Panc1 (cell line): ENCODE results near the gene IRX4. TPM values are rescaled to one million over a fixed set of nuclear protein-coding genes. Genes with fewer than 3 reads are reported as not detected.

Experiments used
- ATAC-seq: fragments of 200-7000 bp; cut with Tn5 transposase; 2 replicates; pipeline ENCODE4 v1.9.1; 2020; ENCODE audit warnings: mild to moderate bottlenecking, moderate library complexity
- BruUV-seq: library from RNA; stranded (reverse); fragments of 400-500 nt; replicated peaks from 2 replicates; lab custom pipeline; 2021; lab: Mats Ljungman, UMichigan
- CTCF ChIA-PET: fragments of 300-600 bp; sonication (Branson Sonifier 250); formaldehyde crosslinking; loops from one replicate; lab custom pipeline; 2022; ENCODE audit warnings: antibody characterized with exemption; lab: Charles Lee
- POLR2A ChIA-PET: fragments of 300-600 bp; sonication (Branson Sonifier 250); formaldehyde crosslinking; loops from one replicate; lab custom pipeline; 2022; ENCODE audit warnings: antibody characterized with exemption; lab: Charles Lee
- DNase-seq: peaks from one replicate; pipeline ENCODE4 v3.0.0-alpha.2; 2010; ENCODE audit warnings: low read depth, low spot score
- H3K27ac ChIP-seq: 2 replicates; pipeline ENCODE4 v1.5.1; 2011; ENCODE audit warnings: mild to moderate bottlenecking, low read length, inconsistent platforms
- H3K27me3 ChIP-seq: fragments of 200-500 bp; sonication (Bioruptor generic); 2 replicates; pipeline ENCODE4 v1.6.0; 2014; ENCODE audit warnings: low read length, inconsistent platforms; ENCODE audit not compliant: control insufficient read depth, insufficient read depth
- H3K36me3 ChIP-seq: fragments of 200-500 bp; sonication (Bioruptor generic); 2 replicates; pipeline ENCODE4 v1.5.1; 2014; ENCODE audit warnings: inconsistent platforms, mild to moderate bottlenecking, low read length, moderate library complexity; ENCODE audit not compliant: control insufficient read depth, insufficient read depth
- H3K4me1 ChIP-seq: 2 replicates; pipeline ENCODE4 v1.5.1; 2011; ENCODE audit warnings: inconsistent platforms, mild to moderate bottlenecking, low read length, moderate library complexity; ENCODE audit not compliant: control insufficient read depth, insufficient read depth
- H3K4me3 ChIP-seq, 2 experiments: 2 replicates each; pipeline ENCODE4 v1.5.1; 2011 to 2012; ENCODE audit warnings: low read depth in 2 of 2, low read length in 2 of 2, mild to moderate bottlenecking in 2 of 2, inconsistent platforms in 1 of 2, moderate library complexity in 1 of 2
- H3K9me3 ChIP-seq: fragments of 200-500 bp; sonication (Bioruptor generic); 2 replicates; pipeline ENCODE4 v1.5.1; 2014; ENCODE audit warnings: low read depth, mild to moderate bottlenecking, inconsistent platforms, low read length, moderate library complexity; ENCODE audit not compliant: control insufficient read depth, insufficient read depth
- CTCF ChIP-seq: fragments of 450-650 bp; IDR thresholded peaks from 2 replicates; pipeline ENCODE4 v1.5.1; 2017; ENCODE audit warnings: mild to moderate bottlenecking
- POLR2AphosphoS5 ChIP-seq: IDR thresholded peaks from 2 replicates; pipeline ENCODE4 v1.6.1; 2012; ENCODE audit warnings: mild to moderate bottlenecking, low read depth, low read length, moderate library complexity
- REST ChIP-seq, 2 experiments: IDR thresholded peaks; 2 replicates each; pipeline ENCODE4 v1.6.1; 2011 to 2012; ENCODE audit warnings: low read depth in 2 of 2, control low read depth in 1 of 2, low read length in 1 of 2, mild to moderate bottlenecking in 1 of 2, moderate library complexity in 1 of 2; ENCODE audit not compliant: insufficient read depth in 1 of 2
- SIN3A ChIP-seq: IDR thresholded peaks from 2 replicates; pipeline ENCODE4 v1.6.1; 2012; ENCODE audit warnings: low read depth, mild to moderate bottlenecking, low read length, moderate library complexity, borderline replicate concordance; ENCODE audit not compliant: insufficient read depth
- TCF7L2 ChIP-seq: IDR thresholded peaks from 2 replicates; pipeline ENCODE4 v1.6.1; 2011; ENCODE audit warnings: mild to moderate bottlenecking, low read depth, low read length, inconsistent platforms
- in situ Hi-C: cut with HindIII; loops from 2 replicates; pipeline ENCODE4 v1.10.0; 2016; ENCODE audit warnings: low sequenced_read_pairs, low pct_unique_long_range_greater_than_20kb
- intact Hi-C: fragments of 100-400 bp; cut with micrococcal nuclease; formaldehyde crosslinking; loops from one replicate; pipeline ENCODE4 v1.10.0; 2022; ENCODE audit not compliant: unreplicated experiment
- total RNA-seq: library from RNA; stranded (reverse); gene quantifications from one replicate; pipeline ENCODE4 v1.2.1, GENCODE V29; 2021; ENCODE audit not compliant: unreplicated experiment

IRX4 gene
- total RNA-seq, 1 experiment from 2014 or later = 0.18 TPM

GRCh38 chr5:1879292-1880263 is 3.1 kb downstream of the IRX4 start:
- CTCF ChIA-PET = no interaction called here
- Histone ChIP-seq H3K27ac (no peak overlapping the region), H3K27me3 (no peaks in the 10 kb centered on the region; the same call in 1 of the 2 replicates), H3K4me3 (no peak overlapping the region), H3K36me3 (no peaks in the 10 kb centered on the region), H3K4me1 (no peaks in the 10 kb centered on the region), H3K9me3 (no peaks in the 10 kb centered on the region)
- POLR2A ChIA-PET = no interaction called here
- BruUV-seq = no TSS peak
- ATAC-seq = no peak
- TF ChIP-seq CTCF (no peak), POLR2AphosphoS5 (no peak), REST (IDR thresholded peaks at IDR 0.05; ENCODE audit: insufficient read depth in 1 of 2, low read depth in 2 of 2, low read length in 1 of 2) (peak in 1 of 2 experiments; percentile 60; a peak in 1 of 4 replicates), TCF7L2 (no peak), SIN3A (no peak)
- intact Hi-C loops = no loop called here
- no peak for DNase-seq
- in situ Hi-C loops = no loop called here

- no TSS peak for BruUV-seq
- Histone ChIP-seq H3K36me3 (no peaks in the 10 kb centered on the region), H3K27me3 (peaks cover 2% of the 10 kb centered on the region; the same call in 1 of the 2 replicates), H3K9me3 (no peaks in the 10 kb centered on the region), H3K4me1 (no peaks in the 10 kb centered on the region), H3K4me3 (no peak overlapping the region), H3K27ac (no peak overlapping the region)
- DNase-seq (no peak), ATAC-seq (no peak)
- ChIA-PET CTCF (no interaction called here), POLR2A (no interaction called here)
- TF ChIP-seq POLR2AphosphoS5 (no peak), TCF7L2 (no peak), REST (IDR thresholded peaks at IDR 0.05; ENCODE audit: insufficient read depth in 1 of 2, low read depth in 2 of 2, low read length in 1 of 2) (no peak), SIN3A (no peak), CTCF (no peak)
- in situ Hi-C loops = no loop called here
- intact Hi-C loops = no loop called here
Observed at GRCh38 chr5:1878050-1878849, 4.5 kb downstream of the IRX4 start.
